ENCODE data around the gene IL2RA. TPM values are rescaled to one million over a fixed set of nuclear protein-coding genes. Genes with fewer than 3 reads are reported as not detected.

Gene IL2RA
- total RNA-seq, 1 experiment from 2014 or later: not detected

- WGBS (ENCODE audit: extremely low coverage, insufficient read length, low lambda C conversion rate): 100% methylated on average over 1 of the region's 7 CpGs
- Mint-ChIP-seq H3K27ac (no peak overlapping the region), H3K4me1 (peaks cover 33 to 36% of the 10 kb centered on the region in 2 experiments), H3K9me3 (no peaks in the 10 kb centered on the region), H3K36me3 (ENCODE audit: insufficient read depth in 1 of 3, low read depth in 3 of 3) (peaks cover 55 to 77% (median 73%) of the 10 kb centered on the region in 3 experiments), H3K4me3 (no peak overlapping the region), H3K27me3 (ENCODE audit: low read depth) (no peaks in the 10 kb centered on the region)
- no peak overlapping the region for H2BK5ac ChIP-seq (ENCODE audit: insufficient read length, low read length)
- no peak overlapping the region for H3K9ac ChIP-seq (ENCODE audit: extremely low read depth, insufficient read length, low read length)
- H3K14ac ChIP-seq (ENCODE audit: insufficient read depth, low read length): no peak overlapping the region
- no peak overlapping the region for H4K91ac ChIP-seq (ENCODE audit: insufficient read length, low read depth, low read length)
- peaks cover 6% of the 10 kb centered on the region for H3K4me1 ChIP-seq (ENCODE audit: insufficient read depth, low read length)
- no peak overlapping the region for H2BK15ac ChIP-seq (ENCODE audit: low read depth, low read length)
- H2BK12ac ChIP-seq (ENCODE audit: insufficient read length, low read depth, low read length): no peak overlapping the region
- no peak overlapping the region for H3K18ac ChIP-seq (ENCODE audit: insufficient read length, low read depth, low read length)
- no peaks in the 10 kb centered on the region for H3K23me2 ChIP-seq (ENCODE audit: insufficient read length, low read depth, low read length, poor library complexity, severe bottlenecking)
- no peak overlapping the region for H3K56ac ChIP-seq (ENCODE audit: insufficient read length, low read depth, low read length)
- no peak overlapping the region for H2AK5ac ChIP-seq (ENCODE audit: insufficient read length, low read length)
- no peak for DNase-seq
- peaks cover 3% of the 10 kb centered on the region for H3K79me1 ChIP-seq (ENCODE audit: insufficient read depth, low read depth, low read length, poor library complexity, severe bottlenecking)
- H3K9me3 ChIP-seq (ENCODE audit: control insufficient read depth, low read depth, low read length): no peaks in the 10 kb centered on the region
- no peak overlapping the region for H3K27ac ChIP-seq (ENCODE audit: insufficient read length, low read depth, low read length)
- H2AFZ ChIP-seq (ENCODE audit: low read length): no peak overlapping the region
- no peak overlapping the region for H2BK120ac ChIP-seq (ENCODE audit: low read depth, low read length, poor library complexity, severe bottlenecking)
- H4K5ac ChIP-seq (ENCODE audit: insufficient read length, low read depth, low read length): no peak overlapping the region
- no peak overlapping the region for H2BK20ac ChIP-seq (ENCODE audit: low read depth, low read length, poor library complexity, severe bottlenecking)
- TF ChIP-seq CTCF (conservative IDR thresholded peaks at IDR 0.05): no peak
- H3K4ac ChIP-seq (ENCODE audit: low read depth, low read length): no peak overlapping the region
- no peaks in the 10 kb centered on the region for H3K79me2 ChIP-seq (ENCODE audit: insufficient read depth, low read length)
- no peak overlapping the region for H3K4me2 ChIP-seq (ENCODE audit: insufficient read depth, insufficient read length, low read length)
- H3T11ph ChIP-seq (ENCODE audit: low read length): no peak overlapping the region
- no peaks in the 10 kb centered on the region for H4K20me1 ChIP-seq (ENCODE audit: control insufficient read depth, insufficient read depth, insufficient read length)
- no peaks in the 10 kb centered on the region for H3K27me3 ChIP-seq (ENCODE audit: insufficient read depth, low read length)
- H3K23ac ChIP-seq (ENCODE audit: insufficient read length, low read depth, low read length): no peak overlapping the region
- no peak overlapping the region for H4K8ac ChIP-seq (replicated peaks; ENCODE audit: insufficient read length, low read depth, low read length)
Observed at GRCh38 chr10:6109444-6109775, 47.2 kb upstream of the IL2RA start.

Measured in H9 (cell line).